ENCODE data around the gene BICD2. TPM values are rescaled to one million over a fixed set of nuclear protein-coding genes. Genes with fewer than 3 reads are reported as not detected.

The BICD2 gene
- total RNA-seq, 1 experiment from 2014 or later = 30.1 TPM

DNA sequence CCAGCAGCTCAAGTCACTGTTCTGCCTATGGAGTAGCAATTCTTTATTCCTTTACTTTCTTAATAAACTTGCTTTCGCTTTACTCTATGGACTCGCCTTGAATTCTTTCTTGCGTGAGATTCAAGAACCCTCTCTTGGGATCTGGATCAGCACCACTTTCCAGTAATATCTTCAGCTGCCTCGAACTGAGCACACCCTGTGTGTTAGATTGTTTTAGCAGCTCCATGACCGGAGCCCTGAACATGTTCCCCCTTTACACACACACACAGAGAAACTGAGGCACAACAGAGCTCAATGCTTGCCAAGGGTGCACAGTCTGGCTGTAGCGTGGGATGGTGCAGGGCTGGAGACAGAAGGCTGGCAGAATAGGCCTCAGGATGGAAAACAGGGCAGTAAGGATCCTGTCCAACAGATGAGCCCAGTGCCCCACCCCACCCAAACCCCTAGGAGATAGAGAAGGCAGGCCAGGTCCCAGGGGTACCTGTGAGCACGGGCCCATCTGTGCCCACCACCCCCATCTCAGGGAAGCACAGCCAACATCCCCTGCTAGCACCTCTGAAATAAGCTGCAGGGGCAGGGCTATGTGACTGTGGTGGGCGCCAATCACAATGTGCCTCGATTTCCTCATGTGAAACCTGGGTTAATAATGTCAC is 27.9 kb downstream of the BICD2 start:
- no peak for DNase-seq (ENCODE audit: low read depth)
- in situ Hi-C loops (cut with HindIII; ENCODE audit: low pct_unique_long_range_greater_than_20kb, low sequenced_read_pairs) = no loop called here

DNA sequence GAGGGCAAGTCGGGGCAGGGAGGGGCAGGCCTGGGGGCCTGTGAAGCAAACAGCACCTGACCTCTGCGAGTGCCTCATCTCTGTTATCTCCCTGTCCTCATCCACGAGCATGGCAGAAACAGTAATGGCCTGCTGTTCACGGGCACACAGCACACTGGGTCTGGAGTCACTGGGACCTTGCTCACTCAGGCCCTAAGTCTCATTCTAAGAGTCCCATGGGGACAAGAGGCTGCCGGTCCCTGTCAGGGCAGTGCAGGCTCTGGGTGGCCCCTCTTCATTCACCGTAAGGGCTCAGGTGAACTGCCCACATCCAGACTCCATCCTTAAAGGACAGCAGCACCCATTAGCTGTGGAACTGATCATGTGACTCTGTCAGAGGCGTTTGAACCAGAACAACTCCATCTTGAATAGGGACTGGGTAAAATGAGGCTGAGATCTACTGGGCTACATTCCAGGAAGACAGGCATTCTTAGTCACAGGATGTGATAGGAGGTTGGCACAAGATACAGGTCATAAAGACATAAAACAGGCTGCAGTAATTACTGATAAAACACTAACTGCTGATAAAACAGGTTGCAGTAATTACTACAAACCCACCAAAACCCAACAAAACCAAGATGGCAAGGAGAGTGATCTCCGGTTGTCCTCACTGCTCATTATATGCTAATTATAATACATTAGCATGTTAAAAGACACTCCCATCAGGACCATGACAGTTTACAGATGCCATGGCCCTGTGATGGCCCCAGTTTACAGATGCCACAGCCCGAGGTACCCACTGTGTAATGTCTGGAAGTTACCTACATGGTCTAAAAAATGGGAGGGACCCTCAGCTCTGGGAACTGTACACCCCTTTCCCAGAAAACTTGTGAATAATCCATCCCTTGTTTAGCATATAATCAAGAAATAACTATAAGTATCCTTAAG is 28.7 kb downstream of the BICD2 start:
- no peak for DNase-seq (ENCODE audit: low read depth)
- in situ Hi-C loops (cut with HindIII; ENCODE audit: low pct_unique_long_range_greater_than_20kb, low sequenced_read_pairs) = no loop called here

DNA sequence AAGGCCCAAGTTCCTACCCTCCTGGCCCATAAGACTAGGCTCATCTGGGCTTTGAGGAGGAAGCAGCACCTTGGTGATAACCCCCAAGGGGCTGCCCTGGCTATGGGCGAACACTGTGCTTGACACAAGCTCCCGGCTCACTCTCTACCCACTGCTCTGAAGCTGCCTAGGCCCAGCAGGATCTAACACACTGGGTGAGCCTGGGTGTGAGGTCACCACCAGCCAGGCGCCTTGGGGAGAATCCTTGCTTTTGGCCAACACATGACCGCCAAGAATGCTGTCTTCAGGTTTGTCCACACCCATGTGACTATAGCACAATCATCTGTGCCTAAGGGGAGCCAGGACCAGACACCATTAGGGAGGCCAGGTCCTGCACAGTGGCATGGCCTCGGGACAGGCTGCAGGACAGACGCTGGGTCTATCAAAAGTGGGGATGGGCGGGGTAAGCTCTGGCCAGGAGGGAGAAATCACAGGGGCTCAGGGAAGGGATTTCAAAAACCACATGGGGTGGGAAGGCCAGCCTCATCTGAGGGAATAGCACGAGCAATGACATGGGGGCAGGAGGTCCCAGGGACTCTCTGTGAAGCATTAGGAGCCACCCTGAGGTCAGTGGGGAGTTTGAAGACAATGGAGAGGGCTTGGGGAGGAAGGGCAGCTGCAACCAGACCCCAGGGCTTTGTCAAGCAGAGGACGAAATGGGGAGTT is 29.6 kb downstream of the BICD2 start:
- in situ Hi-C loops (cut with HindIII; ENCODE audit: low pct_unique_long_range_greater_than_20kb, low sequenced_read_pairs) = no loop called here
- DNase-seq (ENCODE audit: low read depth) = no peak

DNA sequence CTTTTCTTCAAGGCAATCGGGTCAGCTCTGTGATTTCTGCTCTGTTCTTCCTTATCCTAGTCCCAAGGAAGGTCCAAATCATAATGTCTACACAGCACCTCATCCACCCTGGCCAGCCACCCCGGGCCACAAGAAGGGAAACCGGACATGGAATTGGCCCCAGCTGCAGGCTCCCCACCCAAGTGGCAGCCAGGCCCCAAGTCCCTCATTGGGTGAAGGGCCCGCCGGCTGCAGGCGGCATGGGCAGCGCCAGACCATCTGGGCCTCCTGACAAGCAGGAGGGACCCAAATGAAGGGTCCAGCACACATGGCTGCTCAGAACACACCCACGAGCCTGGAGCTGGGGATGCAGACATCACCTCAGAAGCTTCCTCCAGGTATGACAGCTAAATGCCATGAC is 33.7 kb downstream of the BICD2 start:
- no peak for DNase-seq (ENCODE audit: low read depth)
- in situ Hi-C loops (cut with HindIII; ENCODE audit: low pct_unique_long_range_greater_than_20kb, low sequenced_read_pairs) = no loop called here

DNA sequence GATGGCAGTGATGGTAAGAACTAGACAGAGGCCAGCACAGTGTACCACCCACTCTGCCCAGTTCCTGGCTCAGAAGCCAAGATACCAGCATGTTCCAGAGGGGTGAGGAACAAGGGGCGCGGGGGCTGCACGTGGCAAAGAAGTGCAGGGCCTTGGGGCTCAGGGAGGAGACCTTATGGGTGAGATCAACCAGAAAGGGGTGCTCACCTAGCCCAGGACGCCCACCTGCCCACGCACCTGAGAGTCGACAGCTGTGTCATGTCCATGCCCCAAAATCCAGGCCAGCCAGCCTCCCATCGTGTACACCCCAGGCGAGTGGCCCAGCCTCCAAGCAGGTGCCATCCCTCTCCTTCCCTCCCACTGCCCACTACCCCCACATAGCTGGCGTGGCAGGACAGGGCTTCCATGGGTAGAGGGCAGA is 34.9 kb downstream of the BICD2 start:
- in situ Hi-C loops (cut with HindIII; ENCODE audit: low pct_unique_long_range_greater_than_20kb, low sequenced_read_pairs) = no loop called here
- no peak for DNase-seq (ENCODE audit: low read depth)

DNA sequence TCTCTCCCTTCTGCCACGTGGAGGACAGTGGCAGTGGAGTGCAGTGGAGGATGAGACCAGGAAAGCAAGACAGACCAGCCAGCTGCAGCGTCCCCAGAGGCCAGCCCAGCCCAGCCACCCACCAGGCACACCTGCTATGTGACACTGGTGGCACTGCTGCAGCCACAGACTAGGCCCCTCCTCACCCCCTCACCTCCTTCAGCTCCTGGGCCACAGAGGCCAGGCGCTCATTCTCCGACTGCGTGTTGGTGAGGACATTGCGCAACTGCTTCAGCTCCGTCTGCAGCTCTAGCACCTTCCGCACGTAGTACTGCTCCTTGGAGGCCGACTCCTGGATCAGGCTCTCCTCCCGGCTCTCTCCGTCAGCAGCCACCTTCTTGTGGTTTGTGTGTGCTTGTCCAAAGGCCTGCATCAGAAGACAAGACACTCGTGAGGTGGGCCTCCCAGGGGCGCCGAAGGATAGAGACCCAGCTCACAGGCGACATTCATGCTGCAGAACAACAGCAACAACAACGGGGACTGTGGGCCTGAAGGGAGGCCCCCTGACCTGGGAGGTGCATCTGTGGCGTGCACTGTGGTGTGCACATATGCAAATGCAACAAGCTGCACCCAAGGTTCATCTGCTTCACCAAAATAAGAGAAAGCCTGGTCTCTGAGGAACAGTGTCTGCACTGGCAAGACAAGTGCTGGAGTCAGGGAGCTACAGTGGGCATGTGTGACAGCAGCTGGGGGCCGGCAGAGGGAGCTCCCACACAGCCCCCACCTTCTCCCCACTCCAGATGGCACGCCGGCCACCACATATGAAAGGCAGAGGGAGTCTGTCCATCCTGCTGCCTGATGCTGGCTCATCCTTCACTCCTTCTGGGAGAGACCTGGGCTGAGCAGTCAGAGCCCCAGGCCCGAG is 35.5 kb downstream of the BICD2 start:
- in situ Hi-C loops (cut with HindIII; ENCODE audit: low pct_unique_long_range_greater_than_20kb, low sequenced_read_pairs) = no loop called here
- DNase-seq (ENCODE audit: low read depth) = no peak

DNA sequence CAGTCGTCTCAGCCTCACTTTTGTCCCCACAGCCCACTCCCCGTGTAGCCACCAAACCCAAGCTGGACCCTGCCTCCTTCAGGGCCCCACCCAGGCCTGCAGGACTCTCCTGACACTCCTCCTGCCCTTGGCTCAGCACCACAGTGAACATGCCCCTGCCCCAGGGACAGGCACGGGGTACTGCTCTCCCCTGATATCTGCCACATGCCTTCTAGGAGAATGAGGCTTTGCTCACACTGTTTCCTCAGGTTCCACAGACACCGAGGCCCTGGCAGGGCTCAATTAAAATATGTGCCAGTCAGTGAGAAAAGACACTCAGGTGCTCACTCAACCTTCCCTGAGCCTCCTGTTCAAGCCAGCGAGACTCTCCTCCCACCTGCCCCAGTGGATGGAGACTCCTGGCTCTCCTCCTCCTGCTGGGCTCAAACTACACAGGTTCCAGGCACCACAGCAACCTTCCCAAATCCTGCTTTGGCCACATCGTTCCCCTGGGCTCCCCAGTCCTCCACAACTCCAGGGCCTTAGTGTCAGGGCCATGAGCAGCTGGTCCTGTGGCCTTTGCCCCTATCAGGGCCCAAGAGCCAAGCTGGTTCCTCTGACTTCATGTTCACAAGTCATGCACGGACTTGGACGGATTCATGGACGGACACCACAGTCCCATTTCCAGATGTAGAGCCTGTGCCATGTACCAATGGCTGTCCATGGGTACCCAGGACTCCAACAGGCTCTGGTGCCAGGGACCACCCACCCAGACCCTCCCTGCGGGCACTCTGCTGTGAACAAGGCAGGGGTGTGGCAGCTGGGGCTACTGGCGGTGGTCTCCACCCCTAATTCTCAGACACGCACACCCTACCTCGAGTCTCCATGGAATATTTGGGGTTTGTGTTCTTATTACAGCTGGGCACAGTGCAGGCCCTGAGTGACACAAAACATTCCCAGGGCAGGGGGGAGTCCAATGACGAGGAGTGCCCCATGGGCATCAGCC is 36.6 kb downstream of the BICD2 start:
- in situ Hi-C loops (cut with HindIII; ENCODE audit: low pct_unique_long_range_greater_than_20kb, low sequenced_read_pairs) = no loop called here
- no peak for DNase-seq (ENCODE audit: low read depth)

DNA sequence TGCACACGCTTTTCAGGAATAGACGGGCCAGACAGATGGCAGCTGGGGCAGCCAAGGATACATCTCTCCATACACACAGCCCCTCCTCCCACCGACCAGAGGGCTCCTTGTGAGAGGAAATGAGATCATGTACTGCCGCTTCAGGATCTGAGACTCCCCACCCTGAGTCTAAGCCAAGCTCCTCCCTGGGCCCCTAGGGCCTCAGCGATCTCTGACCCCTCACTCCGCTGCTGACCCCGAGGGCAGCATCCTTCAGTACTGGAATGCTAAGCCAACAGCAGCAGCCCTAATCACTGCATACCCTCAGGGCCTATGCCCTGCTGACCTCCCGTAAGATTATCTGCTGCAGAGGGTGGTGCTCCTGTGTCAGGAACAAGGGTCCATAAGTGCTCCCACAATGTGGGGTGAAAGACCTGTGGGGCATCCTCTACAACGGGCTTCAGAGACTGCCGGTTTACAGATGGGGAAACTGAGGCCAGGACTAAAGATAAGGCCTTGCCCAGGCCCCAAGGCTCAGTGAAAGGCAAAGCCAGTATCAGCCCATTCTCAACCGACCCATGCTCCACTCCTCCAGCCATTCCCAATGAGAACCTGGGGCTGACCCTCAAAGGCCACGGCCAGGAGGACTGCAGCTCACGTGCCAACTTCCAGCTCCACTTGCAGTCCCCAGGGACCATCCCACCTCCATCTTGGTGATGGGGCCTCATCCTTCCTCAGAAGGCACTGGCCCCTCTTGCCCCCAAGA is 37.5 kb downstream of the BICD2 start:
- DNase-seq (ENCODE audit: low read depth) = no peak
- in situ Hi-C loops (cut with HindIII; ENCODE audit: low pct_unique_long_range_greater_than_20kb, low sequenced_read_pairs) = no loop called here

DNA sequence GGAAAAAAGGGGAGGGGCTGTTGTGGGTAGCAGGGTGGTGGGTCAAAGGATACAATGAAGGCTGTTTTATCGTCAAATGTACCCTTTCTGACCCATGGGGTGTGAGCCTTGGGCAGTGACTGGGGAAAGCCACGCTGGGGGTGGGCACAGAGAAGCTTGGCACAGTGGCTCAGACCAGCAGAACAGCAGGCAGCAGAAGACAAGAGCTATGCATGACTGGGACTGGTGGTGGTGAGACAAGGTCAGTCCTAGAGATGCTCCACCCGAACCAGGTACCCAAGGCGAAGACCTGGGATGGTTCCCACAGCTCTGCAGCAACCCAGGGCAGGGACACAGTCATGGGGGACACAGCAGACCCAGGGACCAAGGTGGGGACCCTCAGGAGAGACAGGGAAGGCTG is 38.3 kb downstream of the BICD2 start:
- DNase-seq (ENCODE audit: low read depth) = no peak
- in situ Hi-C loops (cut with HindIII; ENCODE audit: low pct_unique_long_range_greater_than_20kb, low sequenced_read_pairs) = no loop called here

DNA sequence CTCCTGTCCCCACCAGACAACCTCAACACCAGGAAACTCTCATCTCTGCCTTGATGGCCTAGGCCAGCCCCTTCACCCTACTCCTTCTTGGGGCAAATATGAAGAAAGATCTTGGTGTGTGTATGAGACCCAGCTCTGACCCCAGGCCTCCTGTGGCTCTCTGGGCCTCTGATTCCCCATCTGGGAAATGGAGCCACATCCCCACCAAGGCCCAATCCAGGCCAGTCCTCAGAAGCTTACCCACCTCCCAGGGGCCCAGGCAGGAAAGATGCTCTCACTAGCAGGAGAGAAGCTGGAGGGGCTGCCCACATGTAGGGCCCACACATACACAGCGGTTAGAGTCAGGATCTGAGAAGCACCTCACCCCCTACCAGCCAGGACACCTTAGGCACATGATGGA is 38.9 kb downstream of the BICD2 start:
- DNase-seq (ENCODE audit: low read depth) = no peak
- in situ Hi-C loops (cut with HindIII; ENCODE audit: low pct_unique_long_range_greater_than_20kb, low sequenced_read_pairs) = no loop called here

DNA sequence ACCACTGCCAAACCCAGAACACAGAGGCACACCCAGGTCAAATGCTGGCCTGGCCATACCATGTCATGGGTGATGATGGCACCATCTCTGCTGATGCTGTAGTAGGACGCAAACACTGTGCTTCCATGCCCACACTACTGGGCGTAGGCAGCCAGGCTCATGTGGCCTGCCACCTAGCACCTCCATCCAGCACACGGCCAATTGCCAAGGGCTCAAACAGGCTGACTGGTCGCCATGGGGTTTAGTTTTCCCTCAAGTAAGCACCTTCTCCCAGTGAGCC is 39.4 kb downstream of the BICD2 start:
- DNase-seq (ENCODE audit: low read depth) = no peak
- in situ Hi-C loops (cut with HindIII; ENCODE audit: low pct_unique_long_range_greater_than_20kb, low sequenced_read_pairs) = no loop called here

DNA sequence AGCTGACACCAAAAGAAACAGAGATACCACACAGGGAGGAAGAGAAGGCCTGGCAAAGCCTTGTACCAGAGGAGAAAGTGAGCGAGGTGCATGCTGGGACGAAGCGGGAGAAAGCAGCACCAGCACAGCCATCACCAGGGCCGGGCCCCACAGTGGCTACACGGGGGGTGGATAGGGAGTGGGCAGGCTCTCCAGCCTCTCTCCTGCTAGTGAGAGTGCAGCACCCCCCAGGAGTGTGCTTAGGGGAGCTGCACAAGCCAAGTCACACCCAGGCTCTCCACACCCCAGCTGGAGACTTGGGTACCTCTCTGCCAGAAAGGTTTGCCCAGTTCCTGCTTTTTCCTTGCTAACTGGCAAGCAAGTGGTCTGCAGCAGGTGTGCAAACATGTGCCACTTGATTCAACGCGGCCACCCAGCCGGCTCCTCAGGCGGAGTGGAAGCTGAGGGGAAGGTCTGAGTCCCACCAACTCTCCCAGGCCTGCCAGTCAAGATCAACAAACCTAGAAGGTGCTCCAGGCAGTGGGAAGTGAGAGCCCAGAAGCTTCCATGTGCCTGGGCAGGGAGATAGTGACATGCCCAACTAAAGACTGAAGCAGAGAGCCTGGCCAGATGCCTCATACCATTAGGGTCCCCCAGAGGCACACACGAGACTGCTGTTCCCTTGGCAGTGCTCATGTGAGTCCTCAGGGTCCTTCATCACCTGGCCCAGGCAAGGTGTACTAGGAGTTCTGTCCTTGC is 39.9 kb downstream of the BICD2 start:
- in situ Hi-C loops (cut with HindIII; ENCODE audit: low pct_unique_long_range_greater_than_20kb, low sequenced_read_pairs) = no loop called here
- no peak for DNase-seq (ENCODE audit: low read depth)

DNA sequence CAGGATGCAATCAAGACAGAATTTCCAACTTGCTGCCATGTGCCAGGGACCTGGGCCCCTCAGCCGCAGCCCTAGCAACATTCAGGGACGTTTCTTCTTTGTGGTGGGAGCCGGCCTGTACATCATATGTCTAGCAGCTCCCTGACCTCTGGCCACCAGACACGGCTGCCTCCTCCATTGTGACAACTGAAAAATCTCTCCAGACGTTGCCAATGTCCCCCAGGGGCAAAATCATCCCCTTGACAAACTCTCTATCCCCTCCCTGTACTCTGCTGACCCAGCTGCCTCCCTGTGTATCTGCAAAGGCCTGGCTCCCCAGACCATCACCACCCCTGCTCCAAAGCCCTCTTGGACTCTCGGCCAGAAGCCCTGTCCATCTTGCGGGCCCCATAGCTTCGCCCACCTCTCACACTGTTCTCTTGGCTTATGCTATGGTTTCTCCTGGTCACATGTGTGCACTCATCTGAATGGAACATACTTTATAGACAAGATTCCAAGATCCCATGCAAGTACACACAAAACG is 40.8 kb downstream of the BICD2 start:
- in situ Hi-C loops (cut with HindIII; ENCODE audit: low pct_unique_long_range_greater_than_20kb, low sequenced_read_pairs) = no loop called here

DNA sequence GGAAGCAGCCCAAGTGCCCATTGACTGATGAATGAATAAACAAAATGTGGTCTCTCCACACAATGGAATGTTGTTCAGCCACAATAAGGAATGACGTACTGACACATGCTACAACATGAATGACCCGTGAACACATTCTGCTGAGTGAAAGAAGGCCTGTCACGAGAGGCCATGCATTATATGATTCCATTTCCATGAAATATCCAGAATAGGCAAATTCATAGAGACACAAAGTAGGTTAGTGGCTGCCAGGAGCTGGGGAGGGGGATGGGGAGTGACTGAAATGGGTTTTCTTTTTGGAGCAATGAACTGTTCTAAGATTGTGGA is 41.4 kb downstream of the BICD2 start:
- DNase-seq (ENCODE audit: low read depth) = no peak

More for the DNA sequence above, 40.8 kb downstream of the BICD2 start:
- no peak for DNase-seq (ENCODE audit: low read depth)

DNA sequence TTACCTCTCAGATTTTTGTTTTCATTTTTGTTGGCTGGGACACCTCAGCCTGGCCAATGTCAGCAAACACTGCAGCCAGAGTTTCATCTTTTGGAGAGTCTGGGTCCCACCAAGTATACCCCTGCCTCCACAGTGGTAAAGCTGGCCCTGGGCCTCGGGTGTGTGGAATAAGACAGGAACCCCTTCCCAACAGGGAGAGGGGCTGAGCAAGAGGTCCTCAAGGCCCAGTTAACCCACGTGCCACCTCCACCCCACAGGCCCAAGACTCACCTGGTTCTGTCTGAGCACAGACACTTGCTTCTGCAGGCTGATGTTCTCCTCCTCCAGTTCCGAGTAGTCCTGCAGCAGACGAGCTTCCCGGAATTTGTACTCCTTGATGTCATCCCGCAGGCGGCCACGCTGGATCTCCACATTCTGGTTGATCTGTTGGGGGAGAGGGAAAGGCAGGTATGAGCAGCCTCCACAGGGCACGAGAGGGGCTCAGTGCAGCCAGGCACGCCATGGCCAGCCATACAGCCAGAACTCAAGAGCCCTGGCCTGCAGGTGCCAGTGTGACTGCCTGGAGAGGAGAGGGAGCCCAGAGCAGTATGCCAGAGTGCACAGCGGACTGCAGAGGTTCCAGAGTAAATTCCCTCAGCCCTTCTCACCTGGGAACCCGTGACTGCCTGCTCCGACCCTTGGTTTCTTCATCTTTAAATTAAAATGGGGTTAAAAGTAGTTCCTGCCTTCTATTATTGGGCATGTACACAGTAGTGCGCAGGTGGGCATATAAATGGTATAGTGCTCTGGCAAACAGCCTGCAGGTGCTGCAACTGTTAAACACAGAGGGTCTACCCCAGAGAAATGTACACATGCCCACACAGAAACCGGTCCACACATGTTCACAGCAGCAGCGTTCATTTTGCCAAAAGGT is 42.0 kb downstream of the BICD2 start:
- DNase-seq (ENCODE audit: low read depth) = no peak
- in situ Hi-C loops (cut with HindIII; ENCODE audit: low pct_unique_long_range_greater_than_20kb, low sequenced_read_pairs) = no loop called here

More for the DNA sequence above, 41.4 kb downstream of the BICD2 start:
- in situ Hi-C loops (cut with HindIII; ENCODE audit: low pct_unique_long_range_greater_than_20kb, low sequenced_read_pairs) = no loop called here

All from Caki2 (cell line).